WTC11 (cell line): ENCODE results near the gene PRKCZ. TPM values are rescaled to one million over a fixed set of nuclear protein-coding genes. Genes with fewer than 3 reads are reported as not detected.
A peak's percentile ranks its signal among the peaks of the same experiment; 100 is the strongest.

ENCODE experiments used
- ATAC-seq: fragments of 200-7000 bp; cut with Tn5 transposase; 2 replicates; pipeline ENCODE4 v1.10.0; 2021; ENCODE audit warnings: mild to moderate bottlenecking, moderate library complexity
- CTCF ChIA-PET: fragments of 300-600 bp; sonication (Branson Sonifier 250); formaldehyde crosslinking; loops from one replicate; lab custom pipeline; 2021; ENCODE audit warnings: antibody characterized with exemption; lab: Charles Lee
- POLR2A ChIA-PET: fragments of 350-600 bp; sonication (Branson Sonifier 250); formaldehyde crosslinking; loops from one replicate; lab custom pipeline; 2021; ENCODE audit warnings: antibody characterized with exemption; lab: Charles Lee
- DNase-seq: peaks from one replicate; pipeline ENCODE4 v3.0.0; 2021; ENCODE audit warnings: low spot score
- H3K27ac Mint-ChIP-seq: 2 replicates; pipeline ENCODE4 v1.8.0; 2021; ENCODE audit warnings: mixed read lengths
- H3K27me3 Mint-ChIP-seq: 2 replicates; pipeline ENCODE4 v1.8.0; 2021; ENCODE audit warnings: low read depth, mild to moderate bottlenecking, moderate library complexity, mixed read lengths
- H3K36me3 Mint-ChIP-seq: 2 replicates; pipeline ENCODE4 v1.8.0; 2021; ENCODE audit warnings: mixed read lengths
- H3K4me1 Mint-ChIP-seq: 2 replicates; pipeline ENCODE4 v1.8.0; 2022; ENCODE audit warnings: mixed read lengths
- H3K4me3 Mint-ChIP-seq: 2 replicates; pipeline ENCODE4 v1.8.0; 2021; ENCODE audit warnings: mild to moderate bottlenecking, moderate library complexity, mixed read lengths
- H3K9me3 Mint-ChIP-seq: 2 replicates; pipeline ENCODE4 v1.8.0; 2021; ENCODE audit warnings: mixed read lengths
- CREM ChIP-seq: sonication (generic); formaldehyde crosslinking; IDR thresholded peaks from 2 replicates; pipeline ENCODE4 v1.8.1; 2022; ENCODE audit warnings: mild to moderate bottlenecking, missing genetic modification reagents, moderate library complexity
- EMX1 ChIP-seq: fragments of 250-450 bp; sonication (Bioruptor Pico); IDR thresholded peaks from 2 replicates; pipeline ENCODE4 v1.8.0; 2021; ENCODE audit warnings: mild to moderate bottlenecking
- FOXP1 ChIP-seq: sonication (generic); formaldehyde crosslinking; IDR thresholded peaks from 2 replicates; pipeline ENCODE4 v1.8.0; 2022; ENCODE audit warnings: missing genetic modification reagents, mild to moderate bottlenecking, moderate library complexity, borderline replicate concordance
- GABPB1 ChIP-seq: sonication (generic); formaldehyde crosslinking; IDR thresholded peaks from 2 replicates; pipeline ENCODE4 v1.8.1; 2023; ENCODE audit warnings: mild to moderate bottlenecking, missing genetic modification reagents
- GTF2I ChIP-seq: fragments of 250-450 bp; sonication (Bioruptor Pico); conservative IDR thresholded peaks from 2 replicates; pipeline ENCODE4 v1.4.0; 2021; ENCODE audit warnings: mild to moderate bottlenecking
- JAZF1 ChIP-seq: fragments of 250-450 bp; sonication (Bioruptor Pico); IDR thresholded peaks from 2 replicates; pipeline ENCODE4 v1.9.0; 2021; ENCODE audit warnings: moderate library complexity, mild to moderate bottlenecking, inconsistent platforms
- NFYB ChIP-seq: sonication (generic); formaldehyde crosslinking; conservative IDR thresholded peaks from 2 replicates; pipeline ENCODE4 v1.8.0; 2022; ENCODE audit warnings: low read depth, missing genetic modification reagents
- NR3C1 ChIP-seq: sonication (generic); formaldehyde crosslinking; conservative IDR thresholded peaks from 2 replicates; pipeline ENCODE4 v1.8.1; 2023; ENCODE audit warnings: low read depth, mild to moderate bottlenecking, missing genetic modification reagents
- OVOL2 ChIP-seq: fragments of 250-450 bp; sonication (Bioruptor Pico); IDR thresholded peaks from 2 replicates; pipeline ENCODE4 v1.9.0; 2021; ENCODE audit warnings: mild to moderate bottlenecking, borderline replicate concordance
- RELA ChIP-seq: sonication (generic); formaldehyde crosslinking; IDR thresholded peaks from 2 replicates; pipeline ENCODE4 v1.8.1; 2022; ENCODE audit warnings: missing genetic modification reagents, mild to moderate bottlenecking, borderline replicate concordance
- TEAD1 ChIP-seq: sonication (generic); formaldehyde crosslinking; IDR thresholded peaks from 2 replicates; pipeline ENCODE4 v1.8.0; 2022; ENCODE audit warnings: mild to moderate bottlenecking, missing genetic modification reagents
- TP53 ChIP-seq: sonication (generic); formaldehyde crosslinking; IDR thresholded peaks from 2 replicates; pipeline ENCODE4 v1.8.1; 2023; ENCODE audit warnings: mild to moderate bottlenecking, missing genetic modification reagents
- ZNF263 ChIP-seq: sonication (generic); formaldehyde crosslinking; IDR thresholded peaks from 2 replicates; pipeline ENCODE4 v1.8.1; 2022; ENCODE audit warnings: low read depth, mild to moderate bottlenecking, moderate library complexity, missing genetic modification reagents
- ZNF317 ChIP-seq: sonication (generic); formaldehyde crosslinking; IDR thresholded peaks from 2 replicates; pipeline ENCODE4 v1.8.1; 2023; ENCODE audit warnings: low read depth, mild to moderate bottlenecking, moderate library complexity, missing genetic modification reagents, borderline replicate concordance
- ZNF416 ChIP-seq: fragments of 250-450 bp; sonication (Bioruptor Pico); IDR thresholded peaks from 2 replicates; pipeline ENCODE4 v1.9.0; 2021; ENCODE audit warnings: mild to moderate bottlenecking, inconsistent platforms
- ZNF423 ChIP-seq: fragments of 250-450 bp; sonication (Bioruptor Pico); IDR thresholded peaks from 2 replicates; pipeline ENCODE4 v2.1.2; 2022; ENCODE audit warnings: mild to moderate bottlenecking, moderate library complexity
- total RNA-seq: library from RNA; stranded (reverse); gene quantifications from 3 replicates; pipeline ENCODE4 v1.2.3, GENCODE V29; 2021
- TF ChIP-seq, protein P1 (sequence below): sonication (generic); formaldehyde crosslinking; IDR thresholded peaks from 2 replicates; pipeline ENCODE4 v1.8.0; 2022; ENCODE audit warnings: mild to moderate bottlenecking, missing genetic modification reagents
- TF ChIP-seq, protein P2 (sequence below): sonication (generic); formaldehyde crosslinking; IDR thresholded peaks from 2 replicates; pipeline ENCODE4 v1.8.1; 2022; ENCODE audit warnings: low read depth, mild to moderate bottlenecking, moderate library complexity, missing genetic modification reagents, borderline replicate concordance
- TF ChIP-seq, protein P3 (sequence below): fragments of 250-450 bp; sonication (Bioruptor Pico); IDR thresholded peaks from 2 replicates; pipeline ENCODE4 v1.9.0; 2021; ENCODE audit warnings: moderate library complexity, mild to moderate bottlenecking, inconsistent platforms, borderline replicate concordance
- TF ChIP-seq, protein P4 (sequence below): sonication (generic); formaldehyde crosslinking; IDR thresholded peaks from 2 replicates; pipeline ENCODE4 v1.8.0; 2022; ENCODE audit warnings: mild to moderate bottlenecking, missing genetic modification reagents
- TF ChIP-seq, protein P5 (sequence below): sonication (generic); formaldehyde crosslinking; IDR thresholded peaks from 2 replicates; pipeline ENCODE4 v1.8.1; 2023; ENCODE audit warnings: mild to moderate bottlenecking, missing genetic modification reagents, moderate library complexity
- TF ChIP-seq, protein P6 (sequence below): sonication (generic); formaldehyde crosslinking; IDR thresholded peaks from 2 replicates; pipeline ENCODE4 v1.8.1; 2022; ENCODE audit warnings: mild to moderate bottlenecking, missing genetic modification reagents, moderate library complexity, borderline replicate concordance
- TF ChIP-seq, protein P7 (sequence below): fragments of 250-450 bp; sonication (Bioruptor Pico); IDR thresholded peaks from 2 replicates; pipeline ENCODE4 v1.8.0; 2021; ENCODE audit warnings: mild to moderate bottlenecking

PRKCZ gene
- total RNA-seq, 1 experiment from 2014 or later, result 52.5 TPM

DNA sequence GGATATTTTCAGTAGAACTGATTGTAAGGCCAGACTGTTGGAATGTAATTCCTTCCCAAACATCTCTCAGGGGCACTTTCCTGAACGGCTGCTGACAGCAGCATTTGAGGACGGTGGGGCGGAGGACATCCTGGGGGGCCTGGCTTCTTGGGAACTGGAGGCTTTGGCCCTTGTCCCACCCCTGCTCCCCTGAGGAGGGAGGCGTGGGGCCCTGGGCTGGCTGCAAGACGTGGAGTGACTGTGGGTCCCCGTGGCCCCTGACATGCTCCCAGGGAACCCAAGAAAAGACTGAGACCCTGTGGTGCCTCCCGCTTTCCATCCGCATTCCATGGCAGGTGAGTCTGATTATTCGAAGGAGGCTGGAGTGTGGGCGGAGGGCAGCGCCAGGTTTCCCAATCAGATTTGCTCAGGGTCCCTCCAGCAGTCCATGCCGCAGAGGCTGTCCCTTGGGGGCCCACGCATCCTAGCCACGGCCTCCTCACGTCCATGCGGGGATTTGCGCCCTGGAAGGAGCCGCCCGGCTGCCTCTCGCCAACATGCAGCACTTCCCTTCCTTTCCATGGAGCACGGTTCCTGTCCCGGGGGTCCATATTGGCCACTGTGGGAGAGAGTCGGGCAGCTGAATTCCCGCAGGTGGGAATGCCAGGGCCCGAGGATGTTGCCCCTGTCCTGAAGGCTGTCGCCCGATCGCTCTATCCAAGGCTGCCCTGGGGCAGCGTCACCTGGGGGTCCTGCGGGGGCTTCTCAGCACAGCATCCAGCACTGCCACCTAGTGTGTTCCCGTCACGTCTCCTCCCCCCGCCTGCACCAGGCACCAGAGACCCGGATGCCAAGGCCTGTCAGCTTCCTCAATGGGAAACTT lies 75.4 kb downstream of the PRKCZ start:
- Mint-ChIP-seq H3K4me1 (peaks cover 4% of the 10 kb centered on the region), H3K9me3 (peaks cover 14% of the 10 kb centered on the region), H3K4me3 (no peak overlapping the region), H3K27ac (peak overlapping the region; percentile 83; the same call in 1 of the 2 replicates), H3K27me3 (no peaks in the 10 kb centered on the region), H3K36me3 (peaks cover 11% of the 10 kb centered on the region)
- ATAC-seq (no peak), DNase-seq (no peak)
- ChIA-PET POLR2A (no interaction called here), CTCF (interaction anchor here (0.9 to 2.0 kb wide), 6 partner anchors 14 to 1463 kb away, joined by 3 to 7 read pairs (median 4); no protein-coding TSS in a partner anchor)
- TF ChIP-seq, protein P1, sequence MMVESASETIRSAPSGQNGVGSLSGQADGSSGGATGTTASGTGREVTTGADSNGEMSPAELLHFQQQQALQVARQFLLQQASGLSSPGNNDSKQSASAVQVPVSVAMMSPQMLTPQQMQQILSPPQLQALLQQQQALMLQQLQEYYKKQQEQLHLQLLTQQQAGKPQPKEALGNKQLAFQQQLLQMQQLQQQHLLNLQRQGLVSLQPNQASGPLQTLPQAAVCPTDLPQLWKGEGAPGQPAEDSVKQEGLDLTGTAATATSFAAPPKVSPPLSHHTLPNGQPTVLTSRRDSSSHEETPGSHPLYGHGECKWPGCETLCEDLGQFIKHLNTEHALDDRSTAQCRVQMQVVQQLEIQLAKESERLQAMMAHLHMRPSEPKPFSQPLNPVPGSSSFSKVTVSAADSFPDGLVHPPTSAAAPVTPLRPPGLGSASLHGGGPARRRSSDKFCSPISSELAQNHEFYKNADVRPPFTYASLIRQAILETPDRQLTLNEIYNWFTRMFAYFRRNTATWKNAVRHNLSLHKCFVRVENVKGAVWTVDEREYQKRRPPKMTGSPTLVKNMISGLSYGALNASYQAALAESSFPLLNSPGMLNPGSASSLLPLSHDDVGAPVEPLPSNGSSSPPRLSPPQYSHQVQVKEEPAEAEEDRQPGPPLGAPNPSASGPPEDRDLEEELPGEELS, result no peak
- no peak for TF ChIP-seq JAZF1 (CRISPR knock-in tag)
- no peak for TF ChIP-seq GTF2I (CRISPR knock-in tag)
- no peak for TF ChIP-seq ZNF423 (CRISPR knock-in tag)
- no peak for TF ChIP-seq ZNF263
- no peak for TF ChIP-seq NFYB (CRISPR knock-in tag)
- TF ChIP-seq, protein P2, sequence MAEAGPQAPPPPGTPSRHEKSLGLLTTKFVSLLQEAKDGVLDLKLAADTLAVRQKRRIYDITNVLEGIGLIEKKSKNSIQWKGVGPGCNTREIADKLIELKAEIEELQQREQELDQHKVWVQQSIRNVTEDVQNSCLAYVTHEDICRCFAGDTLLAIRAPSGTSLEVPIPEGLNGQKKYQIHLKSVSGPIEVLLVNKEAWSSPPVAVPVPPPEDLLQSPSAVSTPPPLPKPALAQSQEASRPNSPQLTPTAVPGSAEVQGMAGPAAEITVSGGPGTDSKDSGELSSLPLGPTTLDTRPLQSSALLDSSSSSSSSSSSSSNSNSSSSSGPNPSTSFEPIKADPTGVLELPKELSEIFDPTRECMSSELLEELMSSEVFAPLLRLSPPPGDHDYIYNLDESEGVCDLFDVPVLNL (CRISPR knock-in tag), result no peak
- TF ChIP-seq OVOL2, result no peak
- TF ChIP-seq FOXP1 (CRISPR knock-in tag), result no peak
- TF ChIP-seq GABPB1 (CRISPR knock-in tag), result no peak

DNA sequence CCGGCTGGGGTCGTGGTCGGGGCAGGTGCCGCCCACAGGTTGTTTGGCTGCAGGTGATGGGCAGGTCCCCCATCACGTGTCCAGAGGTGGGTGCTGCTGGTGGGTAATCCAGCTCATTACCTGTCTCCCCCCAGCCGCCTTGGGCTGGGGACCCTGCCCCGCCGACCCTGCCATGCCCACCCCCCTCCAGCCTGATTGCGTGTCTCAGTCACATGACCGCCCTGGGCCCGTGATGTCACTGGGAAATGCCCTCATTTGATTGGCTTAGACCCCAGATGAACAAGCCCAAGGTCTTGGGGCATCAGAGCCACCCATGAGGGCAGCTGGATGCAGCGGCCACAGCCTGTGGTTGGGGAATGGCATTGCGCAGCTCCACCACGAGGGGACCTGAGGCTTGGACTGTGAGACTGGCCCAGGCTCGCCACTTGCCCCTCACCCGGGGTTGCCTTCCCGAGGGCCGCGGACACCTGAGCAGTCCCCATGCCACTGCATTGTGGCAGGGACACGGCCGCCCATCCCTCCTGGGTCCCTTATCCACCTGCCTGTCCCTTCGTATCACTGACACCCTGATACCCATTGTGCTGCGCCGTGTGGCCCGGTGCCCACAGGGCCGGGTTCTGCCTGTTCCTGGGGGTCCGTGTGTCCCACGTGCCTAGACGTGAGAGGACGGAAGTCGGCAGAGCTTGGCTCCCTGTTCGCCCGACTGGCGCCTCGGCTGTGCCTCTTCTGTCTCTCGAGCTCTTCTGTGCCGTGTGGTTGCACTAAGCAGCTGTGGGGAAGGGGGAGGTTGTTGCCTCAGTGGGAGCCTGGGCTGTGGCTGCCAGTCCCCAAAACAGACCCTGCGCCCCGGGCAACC lies 76.3 kb downstream of the PRKCZ start:
- Mint-ChIP-seq H3K9me3 (peaks cover 8% of the 10 kb centered on the region), H3K4me3 (no peak overlapping the region), H3K4me1 (peaks cover 14% of the 10 kb centered on the region), H3K27ac (peak overlapping the region; percentile 68; the same call in 1 of the 2 replicates), H3K36me3 (peaks cover 6% of the 10 kb centered on the region; the same call in 1 of the 2 replicates), H3K27me3 (no peaks in the 10 kb centered on the region)
- POLR2A ChIA-PET, result interaction anchor here (1.5 kb wide), 1 partner anchor 48 kb away, joined by 3 read pairs; no protein-coding TSS in a partner anchor
- DNase-seq (no peak), ATAC-seq (peak; percentile 36)
- CTCF ChIA-PET, result interaction anchor here (0.6 to 2.0 kb wide), 6 partner anchors 13 to 1462 kb away, joined by 3 to 7 read pairs (median 4); no protein-coding TSS in a partner anchor
- TF ChIP-seq TEAD1 (CRISPR knock-in tag) (no peak), ZNF416 (no peak), RELA (CRISPR knock-in tag) (no peak), TP53 (CRISPR knock-in tag) (no peak), ZNF317 (CRISPR knock-in tag) (no peak), EMX1 (CRISPR knock-in tag) (no peak), NR3C1 (CRISPR knock-in tag) (no peak), JAZF1 (CRISPR knock-in tag) (no peak), CREM (CRISPR knock-in tag) (no peak), NFYB (CRISPR knock-in tag) (no peak)
- TF ChIP-seq, protein P3, sequence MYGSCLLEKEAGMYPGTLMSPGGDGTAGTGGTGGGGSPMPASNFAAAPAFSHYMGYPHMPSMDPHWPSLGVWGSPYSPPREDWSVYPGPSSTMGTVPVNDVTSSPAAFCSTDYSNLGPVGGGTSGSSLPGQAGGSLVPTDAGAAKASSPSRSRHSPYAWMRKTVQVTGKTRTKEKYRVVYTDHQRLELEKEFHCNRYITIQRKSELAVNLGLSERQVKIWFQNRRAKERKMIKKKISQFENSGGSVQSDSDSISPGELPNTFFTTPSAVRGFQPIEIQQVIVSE (CRISPR knock-in tag), result no peak
- TF ChIP-seq, protein P4, sequence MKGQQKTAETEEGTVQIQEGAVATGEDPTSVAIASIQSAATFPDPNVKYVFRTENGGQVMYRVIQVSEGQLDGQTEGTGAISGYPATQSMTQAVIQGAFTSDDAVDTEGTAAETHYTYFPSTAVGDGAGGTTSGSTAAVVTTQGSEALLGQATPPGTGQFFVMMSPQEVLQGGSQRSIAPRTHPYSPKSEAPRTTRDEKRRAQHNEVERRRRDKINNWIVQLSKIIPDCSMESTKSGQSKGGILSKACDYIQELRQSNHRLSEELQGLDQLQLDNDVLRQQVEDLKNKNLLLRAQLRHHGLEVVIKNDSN, result peak; percentile 76
- TF ChIP-seq, protein P5, sequence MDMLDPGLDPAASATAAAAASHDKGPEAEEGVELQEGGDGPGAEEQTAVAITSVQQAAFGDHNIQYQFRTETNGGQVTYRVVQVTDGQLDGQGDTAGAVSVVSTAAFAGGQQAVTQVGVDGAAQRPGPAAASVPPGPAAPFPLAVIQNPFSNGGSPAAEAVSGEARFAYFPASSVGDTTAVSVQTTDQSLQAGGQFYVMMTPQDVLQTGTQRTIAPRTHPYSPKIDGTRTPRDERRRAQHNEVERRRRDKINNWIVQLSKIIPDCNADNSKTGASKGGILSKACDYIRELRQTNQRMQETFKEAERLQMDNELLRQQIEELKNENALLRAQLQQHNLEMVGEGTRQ, result peak; percentile 84
- TF ChIP-seq, protein P6, sequence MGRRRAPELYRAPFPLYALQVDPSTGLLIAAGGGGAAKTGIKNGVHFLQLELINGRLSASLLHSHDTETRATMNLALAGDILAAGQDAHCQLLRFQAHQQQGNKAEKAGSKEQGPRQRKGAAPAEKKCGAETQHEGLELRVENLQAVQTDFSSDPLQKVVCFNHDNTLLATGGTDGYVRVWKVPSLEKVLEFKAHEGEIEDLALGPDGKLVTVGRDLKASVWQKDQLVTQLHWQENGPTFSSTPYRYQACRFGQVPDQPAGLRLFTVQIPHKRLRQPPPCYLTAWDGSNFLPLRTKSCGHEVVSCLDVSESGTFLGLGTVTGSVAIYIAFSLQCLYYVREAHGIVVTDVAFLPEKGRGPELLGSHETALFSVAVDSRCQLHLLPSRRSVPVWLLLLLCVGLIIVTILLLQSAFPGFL, result no peak
- TF ChIP-seq, protein P7, sequence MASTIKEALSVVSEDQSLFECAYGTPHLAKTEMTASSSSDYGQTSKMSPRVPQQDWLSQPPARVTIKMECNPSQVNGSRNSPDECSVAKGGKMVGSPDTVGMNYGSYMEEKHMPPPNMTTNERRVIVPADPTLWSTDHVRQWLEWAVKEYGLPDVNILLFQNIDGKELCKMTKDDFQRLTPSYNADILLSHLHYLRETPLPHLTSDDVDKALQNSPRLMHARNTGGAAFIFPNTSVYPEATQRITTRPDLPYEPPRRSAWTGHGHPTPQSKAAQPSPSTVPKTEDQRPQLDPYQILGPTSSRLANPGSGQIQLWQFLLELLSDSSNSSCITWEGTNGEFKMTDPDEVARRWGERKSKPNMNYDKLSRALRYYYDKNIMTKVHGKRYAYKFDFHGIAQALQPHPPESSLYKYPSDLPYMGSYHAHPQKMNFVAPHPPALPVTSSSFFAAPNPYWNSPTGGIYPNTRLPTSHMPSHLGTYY (CRISPR knock-in tag), result no peak
